ENCODE results near the gene CDADC1. TPM values are rescaled to one million over a fixed set of nuclear protein-coding genes. Genes with fewer than 3 reads are reported as not detected.

Gene CDADC1
- total and polyA plus RNA-seq, 2 experiments from 2014 or later = 9.1 to 12.7 TPM

- TF ChIP-seq, protein P1, sequence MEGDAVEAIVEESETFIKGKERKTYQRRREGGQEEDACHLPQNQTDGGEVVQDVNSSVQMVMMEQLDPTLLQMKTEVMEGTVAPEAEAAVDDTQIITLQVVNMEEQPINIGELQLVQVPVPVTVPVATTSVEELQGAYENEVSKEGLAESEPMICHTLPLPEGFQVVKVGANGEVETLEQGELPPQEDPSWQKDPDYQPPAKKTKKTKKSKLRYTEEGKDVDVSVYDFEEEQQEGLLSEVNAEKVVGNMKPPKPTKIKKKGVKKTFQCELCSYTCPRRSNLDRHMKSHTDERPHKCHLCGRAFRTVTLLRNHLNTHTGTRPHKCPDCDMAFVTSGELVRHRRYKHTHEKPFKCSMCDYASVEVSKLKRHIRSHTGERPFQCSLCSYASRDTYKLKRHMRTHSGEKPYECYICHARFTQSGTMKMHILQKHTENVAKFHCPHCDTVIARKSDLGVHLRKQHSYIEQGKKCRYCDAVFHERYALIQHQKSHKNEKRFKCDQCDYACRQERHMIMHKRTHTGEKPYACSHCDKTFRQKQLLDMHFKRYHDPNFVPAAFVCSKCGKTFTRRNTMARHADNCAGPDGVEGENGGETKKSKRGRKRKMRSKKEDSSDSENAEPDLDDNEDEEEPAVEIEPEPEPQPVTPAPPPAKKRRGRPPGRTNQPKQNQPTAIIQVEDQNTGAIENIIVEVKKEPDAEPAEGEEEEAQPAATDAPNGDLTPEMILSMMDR (IDR thresholded peaks at IDR 0.05; ENCODE audit: low read depth, low read length) = no peak
- Histone ChIP-seq H3K27me3 (peaks cover 62% of the 10 kb centered on the region), H3K36me3 (no peaks in the 10 kb centered on the region), H3K4me1 (ENCODE audit: low read depth) (no peaks in the 10 kb centered on the region), H3K4me3 (no peak overlapping the region), H3K27ac (no peak overlapping the region), H3K9me3 (ENCODE audit: low read depth) (no peaks in the 10 kb centered on the region)
- peak in 1 of 2 donors; percentile 47 for DNase-seq (ENCODE audit: low read depth in 1 of 2, low spot score in 1 of 2)
Observed at GRCh38 chr13:49225223-49226042, 22.3 kb upstream of the CDADC1 start.

DNA sequence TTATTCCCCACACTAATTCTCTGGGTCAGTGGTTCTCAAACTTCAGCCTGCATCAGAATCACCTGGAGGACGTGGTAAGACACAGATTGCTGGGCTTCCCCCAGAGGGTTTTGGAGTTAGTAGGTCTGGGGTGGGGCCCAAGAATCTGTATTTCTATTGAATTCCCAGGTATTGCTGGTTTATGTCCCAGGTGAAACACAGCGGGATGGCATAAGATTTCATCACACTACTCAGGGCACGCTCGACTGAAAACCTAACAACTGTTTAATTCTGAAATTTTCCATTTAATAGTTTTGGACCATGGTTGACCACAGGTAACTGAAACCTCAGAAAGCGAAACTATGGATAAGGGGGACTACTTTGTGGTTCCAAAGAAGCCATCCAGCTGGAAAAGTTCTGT is 21.1 kb upstream of the CDADC1 start:
- H3K4me3 ChIP-seq = no peak overlapping the region
- no peak for DNase-seq (ENCODE audit: low read depth in 1 of 2, low spot score in 1 of 2)
- no peaks in the 10 kb centered on the region for H3K4me1 ChIP-seq (ENCODE audit: low read depth)
- peaks cover 50% of the 10 kb centered on the region for H3K27me3 ChIP-seq
- H3K36me3 ChIP-seq = no peaks in the 10 kb centered on the region
- H3K9me3 ChIP-seq (ENCODE audit: low read depth) = no peaks in the 10 kb centered on the region
- TF ChIP-seq, protein P1 (IDR thresholded peaks at IDR 0.05; ENCODE audit: low read depth, low read length) = no peak
- no peak overlapping the region for H3K27ac ChIP-seq

GRCh38 chr13:49234741-49235140 is 13.0 kb upstream of the CDADC1 start:
- no peaks in the 10 kb centered on the region for H3K4me1 ChIP-seq (ENCODE audit: low read depth)
- no peak for DNase-seq (ENCODE audit: low read depth in 1 of 2, low spot score in 1 of 2)
- no peak overlapping the region for H3K4me3 ChIP-seq
- no peaks in the 10 kb centered on the region for H3K9me3 ChIP-seq (ENCODE audit: low read depth)
- H3K27me3 ChIP-seq = no peaks in the 10 kb centered on the region
- no peaks in the 10 kb centered on the region for H3K36me3 ChIP-seq
- H3K27ac ChIP-seq = no peak overlapping the region
- TF ChIP-seq, protein P1 (IDR thresholded peaks at IDR 0.05; ENCODE audit: low read depth, low read length) = no peak

GRCh38 chr13:49235856-49236431 is 11.8 kb upstream of the CDADC1 start:
- Histone ChIP-seq H3K4me3 (no peak overlapping the region), H3K27me3 (no peaks in the 10 kb centered on the region), H3K9me3 (ENCODE audit: low read depth) (no peaks in the 10 kb centered on the region), H3K27ac (no peak overlapping the region), H3K4me1 (ENCODE audit: low read depth) (no peaks in the 10 kb centered on the region), H3K36me3 (no peaks in the 10 kb centered on the region)
- no peak for DNase-seq (ENCODE audit: low read depth in 1 of 2, low spot score in 1 of 2)
- TF ChIP-seq, protein P1 (IDR thresholded peaks at IDR 0.05; ENCODE audit: low read depth, low read length) = no peak

DNA sequence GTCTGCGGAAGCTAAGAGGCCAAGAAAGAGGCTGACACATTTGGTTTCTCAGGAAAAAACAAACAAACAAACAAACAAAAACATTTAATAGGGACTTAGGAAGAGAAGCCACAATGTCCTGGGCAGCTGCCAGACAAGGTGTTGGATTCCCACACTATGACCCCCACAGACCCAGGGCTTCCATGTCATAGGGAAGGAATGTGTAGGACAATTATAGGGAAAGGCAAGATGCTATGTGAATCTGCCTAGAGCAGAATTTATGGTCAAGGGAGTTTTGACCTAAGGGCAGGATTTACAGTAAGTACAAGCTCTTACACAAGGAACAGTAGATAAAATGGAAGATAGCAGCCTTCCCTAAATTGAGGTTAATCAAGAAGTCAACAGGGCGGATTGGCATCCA is 9.1 kb upstream of the CDADC1 start:
- peaks cover 2% of the 10 kb centered on the region for H3K27me3 ChIP-seq
- no peaks in the 10 kb centered on the region for H3K9me3 ChIP-seq (ENCODE audit: low read depth)
- no peak overlapping the region for H3K27ac ChIP-seq
- DNase-seq (ENCODE audit: low read depth in 1 of 2, low spot score in 1 of 2) = no peak
- no peaks in the 10 kb centered on the region for H3K4me1 ChIP-seq (ENCODE audit: low read depth)
- H3K4me3 ChIP-seq = no peak overlapping the region
- TF ChIP-seq, protein P1 (IDR thresholded peaks at IDR 0.05; ENCODE audit: low read depth, low read length) = no peak
- H3K36me3 ChIP-seq = no peaks in the 10 kb centered on the region

Data from cardiac muscle cell (in vitro differentiated cells and primary cell).